GM06990 (cell line): ENCODE data around the gene CNN2.

Source experiments
- DNase-seq: peaks from one replicate; pipeline ENCODE4 v3.0.0-alpha.2; 2011; ENCODE audit not compliant: insufficient read length; ENCODE audit errors: extremely low read depth
- H3K27me3 ChIP-seq: replicated peaks from 2 replicates; pipeline ENCODE4 v1.6.0; 2011; ENCODE audit warnings: low read length; ENCODE audit not compliant: control insufficient read depth, insufficient read depth
- H3K36me3 ChIP-seq: 2 replicates; pipeline ENCODE4 v1.5.1; 2011; ENCODE audit warnings: low read length; ENCODE audit not compliant: control insufficient read depth, insufficient read depth
- H3K4me3 ChIP-seq: replicated peaks from 2 replicates; pipeline ENCODE4 v1.5.1; 2011; ENCODE audit warnings: low read depth, mild to moderate bottlenecking, control low read depth, low read length
- TF ChIP-seq, protein P1 (sequence below): IDR thresholded peaks from 2 replicates; pipeline ENCODE4 v1.5.1; 2011; ENCODE audit warnings: low read length, control low read depth, mild to moderate bottlenecking, inconsistent platforms; ENCODE audit not compliant: insufficient read depth, poor library complexity, severe bottlenecking

CNN2 gene

DNA sequence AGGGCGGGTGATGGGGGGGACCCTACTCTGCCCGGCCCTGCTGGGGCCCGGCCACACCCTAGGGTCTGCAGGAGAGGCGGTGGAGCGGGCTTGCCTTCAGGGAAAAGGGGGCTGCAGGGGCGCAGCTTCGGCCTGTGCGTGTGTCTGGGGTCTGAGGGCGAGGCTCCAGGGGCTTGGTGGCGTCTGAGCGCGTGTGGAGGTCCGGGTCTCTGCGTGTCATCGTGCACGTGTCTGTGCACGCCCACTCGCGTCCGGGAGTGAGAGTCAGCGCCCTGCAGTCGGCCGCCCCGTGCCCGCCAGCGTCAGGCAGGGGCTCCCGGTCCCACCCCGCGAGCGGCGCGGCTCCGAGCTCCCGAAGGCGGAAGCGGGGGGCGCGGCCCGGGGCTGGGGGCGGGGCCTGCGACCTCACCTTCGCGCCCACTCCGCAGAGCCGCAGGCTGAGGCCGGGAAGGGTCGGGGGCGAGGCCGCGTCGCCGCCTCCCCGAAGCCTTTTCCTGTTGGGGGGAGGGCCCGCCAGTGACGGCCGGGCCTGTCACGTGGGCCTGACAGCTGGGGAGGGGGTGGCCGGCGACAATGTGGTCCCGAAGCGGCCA is 40.4 kb downstream of the CNN2 start, which contains the start of gene ARHGAP45:
TSS of gene ARHGAP45 (plus strand) at position 420 of the 593 bp plus-strand sequence. CDS start 239 bp downstream, outside the sequence.
- H3K4me3 ChIP-seq = peak within 1 kb of the TSS; percentile 89
- H3K36me3 ChIP-seq = peaks cover 5% of the 10 kb centered on the region
- peak; percentile 89 for DNase-seq
- TF ChIP-seq, protein P1, sequence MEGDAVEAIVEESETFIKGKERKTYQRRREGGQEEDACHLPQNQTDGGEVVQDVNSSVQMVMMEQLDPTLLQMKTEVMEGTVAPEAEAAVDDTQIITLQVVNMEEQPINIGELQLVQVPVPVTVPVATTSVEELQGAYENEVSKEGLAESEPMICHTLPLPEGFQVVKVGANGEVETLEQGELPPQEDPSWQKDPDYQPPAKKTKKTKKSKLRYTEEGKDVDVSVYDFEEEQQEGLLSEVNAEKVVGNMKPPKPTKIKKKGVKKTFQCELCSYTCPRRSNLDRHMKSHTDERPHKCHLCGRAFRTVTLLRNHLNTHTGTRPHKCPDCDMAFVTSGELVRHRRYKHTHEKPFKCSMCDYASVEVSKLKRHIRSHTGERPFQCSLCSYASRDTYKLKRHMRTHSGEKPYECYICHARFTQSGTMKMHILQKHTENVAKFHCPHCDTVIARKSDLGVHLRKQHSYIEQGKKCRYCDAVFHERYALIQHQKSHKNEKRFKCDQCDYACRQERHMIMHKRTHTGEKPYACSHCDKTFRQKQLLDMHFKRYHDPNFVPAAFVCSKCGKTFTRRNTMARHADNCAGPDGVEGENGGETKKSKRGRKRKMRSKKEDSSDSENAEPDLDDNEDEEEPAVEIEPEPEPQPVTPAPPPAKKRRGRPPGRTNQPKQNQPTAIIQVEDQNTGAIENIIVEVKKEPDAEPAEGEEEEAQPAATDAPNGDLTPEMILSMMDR = no peak
- H3K27me3 ChIP-seq = no peaks in the 10 kb centered on the region

DNA sequence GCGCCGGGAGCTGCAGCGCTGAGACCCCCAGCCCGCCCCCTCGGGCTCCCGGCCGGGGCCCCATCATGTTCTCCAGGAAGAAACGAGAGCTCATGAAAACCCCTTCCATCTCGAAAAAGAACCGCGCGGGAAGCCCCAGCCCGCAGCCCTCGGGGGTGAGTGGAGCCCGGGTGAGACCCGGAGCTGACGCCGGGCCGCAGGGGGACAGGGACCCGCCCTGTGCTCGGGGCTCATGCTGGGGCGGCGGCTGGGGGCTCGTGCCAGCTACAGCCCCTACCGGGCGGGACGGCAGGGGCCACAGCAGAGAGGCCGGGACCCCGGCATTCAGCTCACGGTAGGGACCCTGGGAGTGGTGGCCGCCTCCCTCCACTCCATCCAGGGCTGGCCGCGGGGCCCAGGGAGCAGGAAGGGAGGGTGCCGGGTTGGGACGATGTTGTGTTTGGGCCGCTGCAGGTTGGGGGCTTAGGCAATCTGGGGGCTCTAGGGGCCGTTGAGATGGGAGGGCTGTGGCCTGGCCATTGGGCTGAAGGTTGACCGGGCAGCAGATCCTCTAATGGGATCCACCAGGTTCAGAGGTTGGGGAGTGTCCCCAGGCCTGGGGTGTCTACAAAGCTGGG is 41.0 kb downstream of the CNN2 start:
- Histone ChIP-seq H3K27me3 (no peaks in the 10 kb centered on the region), H3K36me3 (peaks cover 7% of the 10 kb centered on the region), H3K4me3 (peak overlapping the region; percentile 89)
- DNase-seq = no peak
- TF ChIP-seq, protein P1 = no peak

DNA sequence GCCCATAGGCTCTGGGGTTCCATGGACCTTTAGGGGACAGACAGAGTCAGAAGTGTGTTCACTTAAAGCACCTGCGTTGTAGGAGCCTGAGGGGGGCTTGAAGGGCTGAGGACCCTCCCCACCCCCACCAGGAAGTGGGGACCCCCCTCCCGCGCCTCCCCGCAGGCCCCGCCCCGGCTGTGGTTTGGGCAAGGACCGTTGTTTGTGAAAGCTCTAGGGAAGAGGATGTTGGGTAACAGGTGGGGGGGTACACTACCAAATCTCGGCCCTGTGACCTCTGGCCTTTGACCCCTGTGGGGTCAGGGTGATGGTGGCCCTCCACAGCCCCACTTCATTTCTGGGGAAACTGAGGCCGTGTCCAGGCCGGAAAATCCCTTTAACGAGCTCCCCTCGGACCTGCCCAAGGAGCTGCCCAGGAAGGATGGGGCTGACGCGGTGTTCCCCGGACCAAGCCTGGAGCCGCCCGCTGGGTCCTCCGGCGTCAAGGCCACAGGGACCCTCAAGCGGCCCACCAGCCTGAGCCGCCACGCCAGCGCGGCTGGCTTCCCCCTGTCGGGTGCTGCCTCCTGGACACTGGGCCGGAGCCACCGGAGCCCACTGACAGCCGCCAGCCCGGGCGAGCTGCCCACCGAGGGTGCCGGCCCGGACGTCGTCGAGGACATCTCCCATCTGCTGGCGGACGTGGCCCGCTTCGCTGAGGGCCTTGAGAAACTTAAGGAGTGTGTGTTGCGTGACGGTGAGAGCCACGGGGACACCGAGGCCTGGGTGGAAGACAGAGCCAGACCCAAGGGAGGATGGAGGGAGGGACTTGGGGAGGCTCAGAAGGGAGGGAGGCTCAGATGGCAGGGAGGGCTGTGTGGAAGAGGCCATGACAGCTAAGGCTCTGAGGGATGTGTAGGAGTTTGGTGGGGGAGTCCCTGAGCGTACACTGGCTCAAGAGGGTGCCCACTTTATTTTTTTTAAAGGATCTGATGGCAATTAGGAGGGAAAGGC is 41.9 kb downstream of the CNN2 start:
- H3K27me3 ChIP-seq = no peaks in the 10 kb centered on the region
- H3K4me3 ChIP-seq = peak overlapping the region; percentile 89
- no peak for DNase-seq
- TF ChIP-seq, protein P1 = no peak
- H3K36me3 ChIP-seq = peaks cover 12% of the 10 kb centered on the region

DNA sequence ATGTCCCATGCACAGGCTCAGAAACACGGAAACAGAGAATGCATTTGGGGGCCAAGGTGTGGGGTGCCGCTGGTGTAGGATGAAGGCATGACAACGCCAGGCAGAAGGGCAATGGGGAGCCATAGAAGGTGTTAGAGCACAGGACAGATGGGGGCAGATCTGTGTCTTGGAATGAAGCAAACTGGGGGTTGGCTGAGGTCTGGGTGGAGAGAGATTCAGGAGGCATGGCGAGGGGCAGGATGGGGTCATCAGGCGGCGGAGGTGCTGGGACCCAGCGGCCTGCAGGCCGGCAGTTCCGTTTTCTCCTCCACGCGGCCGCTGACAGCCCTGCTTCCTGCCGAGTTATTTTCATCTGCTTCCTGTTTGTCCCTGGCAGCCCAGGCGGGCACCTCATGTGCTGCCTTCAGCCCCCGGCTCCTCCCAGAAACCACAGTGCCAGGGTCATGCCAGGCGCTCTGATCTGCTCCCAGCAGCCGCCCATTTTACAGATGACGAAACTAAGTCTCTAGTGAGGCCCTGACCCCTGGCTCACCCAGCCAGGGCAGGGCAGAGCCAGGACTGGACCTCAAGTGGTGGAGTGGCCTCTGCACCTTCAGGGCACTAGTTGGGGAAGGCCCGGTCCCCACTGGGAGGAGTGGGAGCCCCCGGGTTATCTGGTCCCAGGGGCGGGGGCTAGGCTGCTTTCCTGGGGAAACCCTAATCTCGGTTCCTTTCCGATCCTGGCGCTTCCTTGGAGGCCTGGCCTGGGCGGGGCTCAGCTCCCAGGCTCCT is 42.8 kb downstream of the CNN2 start:
- TF ChIP-seq, protein P1 = no peak
- Histone ChIP-seq H3K27me3 (no peaks in the 10 kb centered on the region), H3K36me3 (peaks cover 18% of the 10 kb centered on the region), H3K4me3 (peak overlapping the region; percentile 89)
- DNase-seq = peak; percentile 74

DNA sequence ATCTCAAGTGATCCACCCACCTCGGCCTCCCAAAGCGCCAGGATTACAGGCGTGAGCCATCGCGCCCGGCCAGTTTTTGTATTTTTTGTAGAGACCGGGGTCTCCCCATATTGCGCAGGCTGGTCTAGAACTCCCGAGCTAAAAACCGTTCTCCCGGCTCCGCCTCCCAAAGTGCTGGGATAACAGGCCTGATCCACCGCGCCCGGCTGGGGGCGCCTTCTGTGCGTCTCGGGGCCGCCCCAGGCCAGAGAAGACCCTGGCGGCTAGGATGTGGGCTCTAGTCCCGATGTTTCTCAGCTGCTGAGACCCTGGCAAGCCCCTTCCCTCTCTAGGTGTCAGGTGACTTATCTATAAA is 44.1 kb downstream of the CNN2 start:
- Histone ChIP-seq H3K4me3 (no peak overlapping the region), H3K27me3 (no peaks in the 10 kb centered on the region), H3K36me3 (peaks cover 20% of the 10 kb centered on the region)
- TF ChIP-seq, protein P1 = no peak
- no peak for DNase-seq
